ENCODE results near the gene RAF1.

- TF ChIP-seq CTCF (IDR thresholded peaks at IDR 0.05) (no peak), NFYB (CRISPR knock-in tag; conservative IDR thresholded peaks at IDR 0.05; ENCODE audit: low read depth) (no peak), E2F4 (CRISPR knock-in tag; IDR thresholded peaks at IDR 0.05; ENCODE audit: borderline replicate concordance, low read depth) (no peak), SOX15 (CRISPR knock-in tag; IDR thresholded peaks at IDR 0.05) (no peak), ZNF232 (CRISPR knock-in tag; IDR thresholded peaks at IDR 0.05) (no peak), ZNF423 (CRISPR knock-in tag; IDR thresholded peaks at IDR 0.05) (no peak), MLX (CRISPR knock-in tag; IDR thresholded peaks at IDR 0.05) (no peak), USF2 (CRISPR knock-in tag; IDR thresholded peaks at IDR 0.05) (no peak), TCF7 (CRISPR knock-in tag; IDR thresholded peaks at IDR 0.05; ENCODE audit: low read depth) (no peak)
These were observed 25.8 kb downstream of the RAF1 start for GRCh38 chr3:12638105-12638504.
